PFSK-1 (cell line): Measurements from ENCODE around the gene EML1.

ENCODE experiments used
- POLR2AphosphoS5 ChIP-seq: IDR thresholded peaks from 2 replicates; pipeline ENCODE4 v1.6.1; 2012; ENCODE audit warnings: low read depth, mild to moderate bottlenecking, control low read depth, low read length, moderate library complexity
- SIN3A ChIP-seq: IDR thresholded peaks from 2 replicates; pipeline ENCODE4 v1.6.1; 2012; ENCODE audit warnings: mild to moderate bottlenecking, low read length, moderate library complexity, borderline replicate concordance; ENCODE audit not compliant: insufficient read depth
- TAF1 ChIP-seq: IDR thresholded peaks from 2 replicates; pipeline ENCODE4 v1.6.1; 2012; ENCODE audit warnings: low read length, control low read depth, borderline replicate concordance; ENCODE audit not compliant: insufficient read depth
- TF ChIP-seq, protein P1 (sequence below), 2 experiments: IDR thresholded peaks; 2 replicates each; pipeline versions ENCODE4 v1.6.1 to v1.8.0; 2011 to 2012; ENCODE audit warnings: low read depth in 2 of 2, low read length in 2 of 2, control low read depth in 1 of 2, inconsistent platforms in 1 of 2, mild to moderate bottlenecking in 1 of 2, moderate library complexity in 1 of 2; ENCODE audit not compliant: insufficient read depth in 1 of 2

- no peak for TF ChIP-seq POLR2AphosphoS5
- no peak for TF ChIP-seq TAF1
- TF ChIP-seq SIN3A = no peak
- TF ChIP-seq, protein P1, sequence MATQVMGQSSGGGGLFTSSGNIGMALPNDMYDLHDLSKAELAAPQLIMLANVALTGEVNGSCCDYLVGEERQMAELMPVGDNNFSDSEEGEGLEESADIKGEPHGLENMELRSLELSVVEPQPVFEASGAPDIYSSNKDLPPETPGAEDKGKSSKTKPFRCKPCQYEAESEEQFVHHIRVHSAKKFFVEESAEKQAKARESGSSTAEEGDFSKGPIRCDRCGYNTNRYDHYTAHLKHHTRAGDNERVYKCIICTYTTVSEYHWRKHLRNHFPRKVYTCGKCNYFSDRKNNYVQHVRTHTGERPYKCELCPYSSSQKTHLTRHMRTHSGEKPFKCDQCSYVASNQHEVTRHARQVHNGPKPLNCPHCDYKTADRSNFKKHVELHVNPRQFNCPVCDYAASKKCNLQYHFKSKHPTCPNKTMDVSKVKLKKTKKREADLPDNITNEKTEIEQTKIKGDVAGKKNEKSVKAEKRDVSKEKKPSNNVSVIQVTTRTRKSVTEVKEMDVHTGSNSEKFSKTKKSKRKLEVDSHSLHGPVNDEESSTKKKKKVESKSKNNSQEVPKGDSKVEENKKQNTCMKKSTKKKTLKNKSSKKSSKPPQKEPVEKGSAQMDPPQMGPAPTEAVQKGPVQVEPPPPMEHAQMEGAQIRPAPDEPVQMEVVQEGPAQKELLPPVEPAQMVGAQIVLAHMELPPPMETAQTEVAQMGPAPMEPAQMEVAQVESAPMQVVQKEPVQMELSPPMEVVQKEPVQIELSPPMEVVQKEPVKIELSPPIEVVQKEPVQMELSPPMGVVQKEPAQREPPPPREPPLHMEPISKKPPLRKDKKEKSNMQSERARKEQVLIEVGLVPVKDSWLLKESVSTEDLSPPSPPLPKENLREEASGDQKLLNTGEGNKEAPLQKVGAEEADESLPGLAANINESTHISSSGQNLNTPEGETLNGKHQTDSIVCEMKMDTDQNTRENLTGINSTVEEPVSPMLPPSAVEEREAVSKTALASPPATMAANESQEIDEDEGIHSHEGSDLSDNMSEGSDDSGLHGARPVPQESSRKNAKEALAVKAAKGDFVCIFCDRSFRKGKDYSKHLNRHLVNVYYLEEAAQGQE (IDR thresholded peaks at IDR 0.05; ENCODE audit: insufficient read depth in 1 of 2, low read depth in 2 of 2, low read length in 2 of 2) = no peak
Observed at GRCh38 chr14:99812096-99812750, 19.0 kb downstream of the EML1 start.
